ENCODE measurements around the gene PPP1R18. TPM values are rescaled to one million over a fixed set of nuclear protein-coding genes. Genes with fewer than 3 reads are reported as not detected.
"Not testable (repeated sequence)": the region's sequence is repeated elsewhere in the genome, so short reads cannot be mapped to it uniquely, and the experiment has no call there.

Gene PPP1R18
- total and polyA plus RNA-seq, 8 donors = 9.0 to 40.3 (median 19.2) TPM

DNA sequence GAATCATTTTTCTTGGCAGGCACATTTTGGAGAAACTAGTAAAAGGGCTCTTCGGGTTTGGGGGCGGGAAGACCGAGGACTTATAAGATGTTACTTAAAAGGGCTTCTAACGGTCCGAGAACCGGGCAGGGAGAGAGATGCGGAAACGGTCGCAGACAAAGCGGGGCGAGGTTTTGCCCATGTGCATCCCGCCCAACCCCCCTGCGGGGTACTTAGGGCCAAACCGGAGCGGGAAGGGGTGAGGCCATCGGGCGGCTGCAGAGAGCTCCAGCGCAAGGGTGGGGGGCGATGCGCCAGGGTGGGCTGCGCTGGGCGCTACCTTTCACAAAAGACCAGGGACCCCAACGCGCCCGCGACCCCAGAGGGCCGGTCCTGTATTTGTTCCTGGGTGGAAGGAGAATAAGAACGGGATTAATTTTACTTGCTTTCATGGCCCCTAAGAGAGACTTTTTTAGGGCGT is 34.3 kb upstream of the PPP1R18 start:
- no peaks in the 10 kb centered on the region for H3K27me3 ChIP-seq
- intact Hi-C loops (cut with DNase I; ENCODE audit: low total_unique reads) = no loop called here
- peak; percentile 65 to 89 for DNase-seq
- H3K36me3 ChIP-seq = peaks cover 31 to 36% (median 33%) of the 10 kb centered on the region in 4 donors
- peak overlapping the region; percentile 93 to 99 (median 98) for H3K27ac ChIP-seq
- peak overlapping the region; percentile 72 to 90 (median 86) for H3K4me3 ChIP-seq
- no peaks in the 10 kb centered on the region for H3K9me3 ChIP-seq
- H3K4me1 ChIP-seq = peaks cover 29 to 74% (median 64%) of the 10 kb centered on the region in 4 donors
- 0 to 1% (median 0%) methylated on average over 26 to 29 of the region's 29 CpGs for WGBS, 5 donors
- TF ChIP-seq CTCF (IDR thresholded peaks at IDR 0.05) = no peak
- peak in 2 of 3 donors; percentile 31 to 34 for TF ChIP-seq POLR2AphosphoS5 (IDR thresholded peaks at IDR 0.05)
- no peak for TF ChIP-seq POLR2A (IDR thresholded peaks at IDR 0.05)

DNA sequence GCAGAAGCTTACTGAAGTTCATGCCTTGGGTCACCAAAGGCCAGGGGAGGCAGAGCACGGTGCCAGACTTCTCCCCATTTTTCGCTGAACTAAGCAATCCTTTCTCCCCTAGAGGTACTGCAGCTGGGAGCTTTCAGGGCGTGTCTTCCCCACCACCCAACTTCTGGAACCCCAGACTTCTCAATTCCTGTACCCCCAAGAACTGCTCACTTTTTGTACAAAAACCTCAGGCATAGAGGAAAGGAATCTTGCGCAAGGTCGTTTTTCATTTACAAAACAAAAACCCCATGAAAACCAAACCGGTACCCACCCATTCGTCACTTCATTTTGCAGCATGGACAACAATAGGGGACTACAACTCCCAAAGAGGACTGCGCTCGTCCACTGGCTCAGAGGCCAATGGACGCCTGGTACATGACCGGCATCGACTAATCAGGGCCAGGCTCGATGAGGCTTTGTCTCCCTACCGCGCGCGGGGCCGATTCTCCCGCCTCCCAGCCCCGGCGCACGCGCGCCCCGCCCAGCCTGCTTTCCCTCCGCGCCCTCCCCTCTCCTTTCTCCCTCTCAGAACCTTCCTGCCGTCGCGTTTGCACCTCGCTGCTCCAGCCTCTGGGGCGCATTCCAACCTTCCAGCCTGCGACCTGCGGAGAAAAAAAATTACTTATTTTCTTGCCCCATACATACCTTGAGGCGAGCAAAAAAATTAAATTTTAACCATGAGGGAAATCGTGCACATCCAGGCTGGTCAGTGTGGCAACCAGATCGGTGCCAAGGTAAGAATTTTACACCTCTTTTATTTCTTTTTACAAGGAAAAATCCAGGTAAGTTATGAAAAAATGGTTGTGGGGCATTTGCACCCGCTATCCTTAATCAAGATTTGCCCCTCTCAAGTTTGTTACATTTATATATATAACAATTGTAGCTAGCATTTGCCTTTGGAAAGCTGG is 33.6 kb upstream of the PPP1R18 start, which contains the start of gene TUBB:
Gene TUBB (plus strand): TSS at position 562 of the 947 bp plus-strand sequence. CDS start 155 bp downstream, at position 717.
- Histone ChIP-seq H3K36me3 (peaks cover 26 to 33% (median 27%) of the 10 kb centered on the region in 4 donors), H3K9me3 (no peaks in the 10 kb centered on the region), H3K27ac (peak within 1 kb of the TSS; percentile 93 to 99 (median 98)), H3K4me3 (peak within 1 kb of the TSS; percentile 72 to 90 (median 86)), H3K4me1 (peaks cover 29 to 69% (median 61%) of the 10 kb centered on the region in 4 donors), H3K27me3 (no peaks in the 10 kb centered on the region)
- TF ChIP-seq POLR2A (IDR thresholded peaks at IDR 0.05) (peak in 2 of 4 donors; percentile 82 to 91), CTCF (IDR thresholded peaks at IDR 0.05) (peak in 3 of 7 experiments; percentile 19 to 28 (median 19)), POLR2AphosphoS5 (IDR thresholded peaks at IDR 0.05) (peak; percentile 74 to 97 (median 94)), EP300 (IDR thresholded peaks at IDR 0.05) (no peak)
- intact Hi-C loops (cut with DNase I; ENCODE audit: low total_unique reads) = no loop called here
- WGBS, 5 donors = 0 to 1% (median 0%) methylated on average over 37 to 38 of the region's 38 CpGs
- peak; percentile 98 to 99 for DNase-seq

DNA sequence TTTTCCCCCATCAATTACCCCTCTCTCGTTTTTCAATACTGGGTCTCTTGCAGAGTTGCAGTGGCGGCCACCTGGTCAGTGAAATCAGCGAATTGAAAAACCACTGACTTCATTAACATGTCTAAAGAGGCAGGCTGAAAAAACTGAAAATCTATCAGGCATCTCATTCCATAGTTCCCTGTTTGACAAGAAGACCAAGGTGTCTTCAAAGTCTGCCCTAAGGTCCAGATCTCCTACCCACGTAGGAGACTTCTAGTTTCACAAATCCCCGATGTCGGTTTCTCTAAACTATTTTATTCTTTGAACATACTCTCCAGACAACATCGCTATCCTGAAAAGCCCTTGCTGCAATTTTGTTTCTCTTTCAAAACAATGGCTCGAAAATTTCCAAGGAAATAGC is 32.9 kb upstream of the PPP1R18 start:
- intact Hi-C loops (cut with DNase I; ENCODE audit: low total_unique reads) = no loop called here
- Histone ChIP-seq H3K36me3 (peaks cover 20 to 33% (median 27%) of the 10 kb centered on the region in 4 donors), H3K4me1 (peaks cover 29 to 62% (median 58%) of the 10 kb centered on the region in 4 donors), H3K27ac (peak overlapping the region; percentile 87 to 99 (median 98)), H3K4me3 (peak overlapping the region; percentile 72 to 90 (median 86)), H3K9me3 (no peaks in the 10 kb centered on the region), H3K27me3 (no peaks in the 10 kb centered on the region)
- WGBS, 5 donors = 16 to 24% (median 20%) methylated on average over 8 of the region's 8 CpGs
- TF ChIP-seq CTCF (IDR thresholded peaks at IDR 0.05) (no peak), POLR2A (IDR thresholded peaks at IDR 0.05) (no peak), POLR2AphosphoS5 (IDR thresholded peaks at IDR 0.05) (no peak), EP300 (IDR thresholded peaks at IDR 0.05) (no peak)
- peak in 1 of 2 donors; percentile 33 for DNase-seq

DNA sequence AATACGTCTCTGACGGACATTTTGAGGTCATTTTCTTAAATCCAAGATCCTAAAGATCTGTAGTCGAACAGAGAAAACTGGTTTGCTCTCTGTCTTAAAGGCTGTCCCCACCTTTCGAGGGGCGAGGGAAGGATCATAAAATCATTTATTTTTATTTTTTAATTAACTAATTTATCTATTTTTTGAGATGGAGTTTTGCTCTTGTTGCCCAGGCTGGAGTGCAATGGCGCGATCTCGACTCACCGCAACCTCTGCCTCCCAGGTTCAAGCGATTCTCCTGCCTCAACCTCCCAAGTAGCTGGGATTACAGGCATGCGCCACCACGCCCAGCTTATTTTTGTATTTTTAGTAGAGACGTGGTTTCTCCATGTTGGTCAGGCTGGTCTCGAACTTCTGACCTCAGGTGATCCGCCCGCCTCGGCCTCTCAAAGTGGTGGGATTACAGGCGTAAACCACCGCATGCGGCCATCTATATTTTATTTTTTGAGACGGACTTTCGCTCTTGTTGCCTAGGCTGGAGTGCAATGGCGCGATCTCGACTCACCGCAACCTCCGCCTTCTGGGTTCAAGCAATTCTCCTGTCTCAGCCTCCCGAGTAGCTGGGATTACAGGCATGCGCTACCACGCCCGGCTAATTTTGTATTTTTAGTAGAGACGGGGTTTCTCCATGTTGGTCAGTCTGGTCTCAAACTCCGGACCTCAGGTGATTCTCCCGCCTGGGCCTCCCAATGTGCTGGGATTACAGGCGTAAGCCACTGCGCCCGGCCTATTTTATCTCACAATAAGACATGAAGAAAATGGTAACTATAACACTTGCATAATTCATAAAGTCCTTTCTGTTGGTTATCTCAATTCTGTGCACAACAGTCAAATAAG is 31.6 kb upstream of the PPP1R18 start:
- H3K9me3 ChIP-seq; DNase-seq; intact Hi-C loops (cut with DNase I; ENCODE audit: low total_unique reads); H3K27me3 ChIP-seq: not testable (repeated sequence)
- Histone ChIP-seq H3K27ac (peak overlapping the region; percentile 77 to 98 (median 98)), H3K4me1 (peaks cover 29 to 50% (median 48%) of the 10 kb centered on the region in 4 donors), H3K4me3 (peak overlapping the region; percentile 43 to 68 (median 58)), H3K36me3 (peaks cover 11 to 33% (median 27%) of the 10 kb centered on the region in 4 donors)
- 72 to 76% (median 74%) methylated on average over 37 of the region's 37 CpGs for WGBS, 5 donors

Measured in stomach (tissue), 9 donors.